ENCODE measurements around the gene MED27.
A peak's percentile ranks its signal among the peaks of the same experiment; 100 is the strongest.

The MED27 gene

GRCh38 chr9:131849391-131849790 is 230.3 kb downstream of the MED27 start:
- no peak for TF ChIP-seq Cebpa-rat (IDR thresholded peaks at IDR 0.05)
- H3K27me3 ChIP-seq, result no peaks in the 10 kb centered on the region
- no peaks in the 10 kb centered on the region for H3K9me3 ChIP-seq
- H3K4me1 ChIP-seq, result peaks cover 33% of the 10 kb centered on the region
- H3K4me2 ChIP-seq, result no peak overlapping the region; the same call in 1 of the 2 replicates
- H3K4me3 ChIP-seq, result no peak overlapping the region
- H4K20me1 ChIP-seq, result no peaks in the 10 kb centered on the region
- H3K36me3 ChIP-seq, result no peaks in the 10 kb centered on the region
- no peak overlapping the region for H3K27ac ChIP-seq
- no peak overlapping the region for H3K9ac ChIP-seq

DNA sequence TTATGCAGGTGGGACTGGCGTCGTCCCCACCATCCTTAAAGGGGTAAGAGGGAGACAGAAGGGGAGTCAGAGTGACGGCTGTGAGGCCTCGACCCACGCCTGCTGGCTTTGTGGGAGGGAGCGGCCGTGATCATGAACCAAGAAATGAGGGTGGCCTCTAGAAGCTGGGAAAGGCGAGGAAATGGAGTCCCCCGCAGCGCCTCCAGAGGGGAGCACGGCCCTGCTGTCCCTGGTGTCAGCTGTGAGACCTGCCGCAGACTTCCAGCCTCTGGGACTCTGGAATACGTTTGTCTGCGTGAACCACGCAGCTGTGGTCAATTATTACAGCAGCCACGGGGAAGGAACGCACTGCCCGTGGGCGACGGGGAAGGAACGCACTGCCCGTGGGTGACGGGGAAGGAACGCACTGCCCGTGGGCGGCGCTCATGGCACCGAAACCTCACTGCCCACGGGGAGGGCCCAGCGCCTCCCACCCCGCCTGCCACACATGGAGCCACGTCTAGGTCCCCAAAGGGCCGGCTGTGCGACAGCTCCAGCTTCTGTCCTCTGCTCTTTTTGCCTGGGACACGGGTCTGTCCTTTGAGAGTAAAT is 231.0 kb downstream of the MED27 start:
- H3K36me3 ChIP-seq, result no peaks in the 10 kb centered on the region
- no peak overlapping the region for H3K27ac ChIP-seq
- no peak for TF ChIP-seq Cebpa-rat (IDR thresholded peaks at IDR 0.05)

DNA sequence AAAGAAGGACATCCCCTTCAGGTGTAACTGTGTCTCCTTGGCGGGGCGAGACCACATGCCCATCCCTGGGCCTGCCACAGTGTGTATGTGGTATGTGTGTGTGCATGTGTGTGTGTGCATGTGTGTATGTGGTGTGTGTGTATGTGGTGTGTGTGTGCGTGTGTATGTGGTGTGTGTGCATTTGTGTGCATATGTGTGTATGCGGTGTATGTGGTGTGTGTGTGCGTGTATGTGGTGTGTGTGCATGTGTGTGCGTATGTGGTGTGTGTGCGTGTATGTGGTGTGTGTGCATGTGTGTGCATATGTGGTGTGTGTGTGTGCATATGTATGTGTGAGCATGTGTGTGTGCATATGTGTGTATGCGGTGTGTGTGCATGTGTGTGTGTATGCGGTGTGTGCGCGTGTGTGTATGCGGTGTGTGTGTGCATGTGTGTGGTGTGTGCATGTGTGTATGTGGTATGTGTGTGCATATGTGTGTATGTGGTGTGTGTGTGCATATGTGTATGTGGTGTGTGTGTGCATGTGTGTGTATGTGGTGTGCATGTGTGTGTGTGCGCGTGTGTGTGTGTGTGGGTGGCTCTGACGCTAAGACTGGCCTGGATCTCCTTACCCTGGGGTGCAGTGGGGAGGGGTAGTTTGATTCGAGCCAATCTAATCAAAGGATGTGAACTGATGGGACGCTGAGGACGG is 231.9 kb downstream of the MED27 start:
- Histone ChIP-seq H4K20me1 (no peaks in the 10 kb centered on the region), H3K27me3 (no peaks in the 10 kb centered on the region), H3K9me3 (no peaks in the 10 kb centered on the region), H3K36me3 (no peaks in the 10 kb centered on the region), H3K4me1 (peaks cover 41% of the 10 kb centered on the region), H3K9ac (no peak overlapping the region), H3K4me3 (no peak overlapping the region), H3K4me2 (no peak overlapping the region), H3K27ac (no peak overlapping the region)
- TF ChIP-seq Cebpa-rat (IDR thresholded peaks at IDR 0.05), result no peak

More for the DNA sequence above, 231.0 kb downstream of the MED27 start:
- Histone ChIP-seq H4K20me1 (no peaks in the 10 kb centered on the region), H3K4me3 (no peak overlapping the region), H3K27me3 (no peaks in the 10 kb centered on the region), H3K4me2 (peak overlapping the region; percentile 22), H3K9me3 (no peaks in the 10 kb centered on the region), H3K9ac (no peak overlapping the region), H3K4me1 (peaks cover 32% of the 10 kb centered on the region)

GRCh38 chr9:131845305-131846298 is 234.1 kb downstream of the MED27 start:
- Histone ChIP-seq H3K4me1 (peaks cover 49% of the 10 kb centered on the region), H3K4me3 (no peak overlapping the region), H3K9me3 (no peaks in the 10 kb centered on the region), H3K36me3 (no peaks in the 10 kb centered on the region), H3K27ac (no peak overlapping the region), H3K4me2 (no peak overlapping the region), H3K27me3 (no peaks in the 10 kb centered on the region), H4K20me1 (no peaks in the 10 kb centered on the region), H3K9ac (no peak overlapping the region)
- TF ChIP-seq Cebpa-rat (IDR thresholded peaks at IDR 0.05), result no peak

GRCh38 chr9:131844745-131845118 is 234.9 kb downstream of the MED27 start:
- H3K27ac ChIP-seq, result no peak overlapping the region
- no peak overlapping the region for H3K4me3 ChIP-seq
- no peak overlapping the region for H3K9ac ChIP-seq
- H3K36me3 ChIP-seq, result no peaks in the 10 kb centered on the region
- no peaks in the 10 kb centered on the region for H4K20me1 ChIP-seq
- no peak overlapping the region for H3K4me2 ChIP-seq
- no peaks in the 10 kb centered on the region for H3K9me3 ChIP-seq
- TF ChIP-seq Cebpa-rat (IDR thresholded peaks at IDR 0.05), result no peak
- no peaks in the 10 kb centered on the region for H3K27me3 ChIP-seq
- H3K4me1 ChIP-seq, result peaks cover 54% of the 10 kb centered on the region

- Histone ChIP-seq H3K36me3 (no peaks in the 10 kb centered on the region), H3K27me3 (no peaks in the 10 kb centered on the region)
- TF ChIP-seq Cebpa-rat (IDR thresholded peaks at IDR 0.05), result no peak
Measured at GRCh38 chr9:131843989-131844744, 235.5 kb downstream of the MED27 start.

GRCh38 chr9:131841765-131842318 is 237.8 kb downstream of the MED27 start:
- TF ChIP-seq Cebpa-rat (IDR thresholded peaks at IDR 0.05), result no peak
- Histone ChIP-seq H3K4me3 (no peak overlapping the region), H3K4me1 (peaks cover 72% of the 10 kb centered on the region), H3K27ac (peak overlapping the region; percentile 93), H4K20me1 (no peaks in the 10 kb centered on the region), H3K9ac (no peak overlapping the region), H3K9me3 (no peaks in the 10 kb centered on the region), H3K36me3 (no peaks in the 10 kb centered on the region), H3K4me2 (peak overlapping the region; percentile 95), H3K27me3 (no peaks in the 10 kb centered on the region)

More at GRCh38 chr9:131843989-131844744, 235.5 kb downstream of the MED27 start:
- Histone ChIP-seq H3K9ac (no peak overlapping the region), H3K4me3 (no peak overlapping the region), H3K9me3 (no peaks in the 10 kb centered on the region), H3K27ac (0 out of 2 replicates have a peak overlapping the region, but pooled peaks have one; percentile 67), H4K20me1 (no peaks in the 10 kb centered on the region), H3K4me2 (peak overlapping the region; percentile 95; the same call in 1 of the 2 replicates), H3K4me1 (peaks cover 58% of the 10 kb centered on the region)

GRCh38 chr9:131840751-131841702 is 238.6 kb downstream of the MED27 start:
- no peak for TF ChIP-seq Cebpa-rat (IDR thresholded peaks at IDR 0.05)
- Histone ChIP-seq H3K4me3 (no peak overlapping the region), H4K20me1 (no peaks in the 10 kb centered on the region), H3K4me1 (peaks cover 80% of the 10 kb centered on the region), H3K9me3 (no peaks in the 10 kb centered on the region), H3K9ac (peak overlapping the region; percentile 80; the same call in 1 of the 2 replicates), H3K36me3 (no peaks in the 10 kb centered on the region), H3K27ac (peak overlapping the region; percentile 93), H3K27me3 (no peaks in the 10 kb centered on the region), H3K4me2 (peak overlapping the region; percentile 95)

Measured in BLaER1 (cell line).